ENCODE data around the gene AP5S1. TPM values are rescaled to one million over a fixed set of nuclear protein-coding genes. Genes with fewer than 3 reads are reported as not detected.
"Not testable (repeated sequence)": the region's sequence is repeated elsewhere in the genome, so short reads cannot be mapped to it uniquely, and the experiment has no call there.

AP5S1 gene
- total RNA-seq, 6 experiments from 2014 or later, result 17.7 to 21.7 (median 19.4) TPM

- no peak for DNase-seq
- no peak for TF ChIP-seq CTCF (IDR thresholded peaks at IDR 0.05)
- Mint-ChIP-seq H3K4me3 (peak overlapping the region; percentile 71), H3K27ac (no peak overlapping the region), H3K36me3 (ENCODE audit: low read depth) (peaks cover 11% of the 10 kb centered on the region), H3K9me3 (no peaks in the 10 kb centered on the region), H3K27me3 (ENCODE audit: insufficient read depth) (peaks cover 2% of the 10 kb centered on the region), H3K4me1 (ENCODE audit: low read depth) (peaks cover 37% of the 10 kb centered on the region)
Observed at GRCh38 chr20:3787324-3788014, 32.9 kb upstream of the AP5S1 start.

- Mint-ChIP-seq H3K4me3 (peak overlapping the region; percentile 28; the same call in 1 of the 2 replicates), H3K9me3 (no peaks in the 10 kb centered on the region), H3K4me1 (ENCODE audit: low read depth) (peaks cover 31% of the 10 kb centered on the region), H3K27ac (no peak overlapping the region; the same call in 1 of the 2 replicates), H3K36me3 (ENCODE audit: low read depth) (peaks cover 11% of the 10 kb centered on the region), H3K27me3 (ENCODE audit: insufficient read depth) (peaks cover 2% of the 10 kb centered on the region)
- no peak for DNase-seq
- no peak for TF ChIP-seq CTCF (IDR thresholded peaks at IDR 0.05)
Observed at GRCh38 chr20:3788685-3789155, 31.6 kb upstream of the AP5S1 start.

DNA sequence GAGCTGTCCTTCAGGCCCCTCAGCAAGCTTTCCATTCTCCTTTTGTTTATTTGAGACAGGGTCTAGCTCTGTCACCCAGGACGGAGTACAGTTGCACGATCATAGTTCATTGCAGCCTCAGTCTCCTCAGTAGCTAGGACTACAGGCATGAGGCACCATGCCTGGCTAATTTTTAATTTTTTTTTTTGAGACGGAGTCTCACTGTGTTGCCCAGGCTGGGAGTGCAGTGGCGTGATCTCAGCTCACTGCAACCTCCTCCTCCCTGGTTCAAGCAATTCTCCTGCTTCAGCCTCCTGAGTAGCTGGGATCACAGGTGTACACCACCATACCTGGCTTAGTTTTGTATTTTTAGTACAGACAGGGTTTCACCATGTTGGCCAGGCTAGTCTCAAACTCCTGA is 31.1 kb upstream of the AP5S1 start:
- DNase-seq; H3K9me3 Mint-ChIP-seq; H3K27ac Mint-ChIP-seq; H3K27me3 Mint-ChIP-seq (ENCODE audit: insufficient read depth); H3K4me3 Mint-ChIP-seq: not testable (repeated sequence)
- Mint-ChIP-seq H3K4me1 (ENCODE audit: low read depth) (peaks cover 30% of the 10 kb centered on the region), H3K36me3 (ENCODE audit: low read depth) (peaks cover 11% of the 10 kb centered on the region)

DNA sequence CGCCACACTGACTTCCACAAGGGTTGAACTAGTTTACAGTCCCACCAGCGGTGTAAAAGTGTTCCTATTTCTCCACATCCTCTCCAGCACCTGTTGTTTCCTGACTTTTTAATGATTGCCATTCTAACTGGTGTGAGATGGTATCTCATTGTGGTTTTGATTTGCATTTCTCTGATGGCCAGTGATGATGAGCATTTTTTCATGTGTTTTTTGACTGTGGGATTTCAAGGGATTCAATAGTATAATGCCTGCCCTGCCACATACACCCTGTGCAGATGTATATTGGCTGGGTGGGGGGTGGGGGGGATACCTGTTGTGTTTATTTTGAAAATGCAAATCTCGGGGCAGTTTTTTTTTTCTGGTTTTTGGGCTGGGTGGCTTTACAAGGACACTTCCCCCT is 26.2 kb upstream of the AP5S1 start:
- H3K27ac Mint-ChIP-seq; H3K4me3 Mint-ChIP-seq; DNase-seq; H3K9me3 Mint-ChIP-seq; H3K27me3 Mint-ChIP-seq (ENCODE audit: insufficient read depth): not testable (repeated sequence)
- H3K4me1 Mint-ChIP-seq (ENCODE audit: low read depth), result peaks cover 33% of the 10 kb centered on the region
- H3K36me3 Mint-ChIP-seq (ENCODE audit: low read depth), result peaks cover 18% of the 10 kb centered on the region

- no peaks in the 10 kb centered on the region for H3K9me3 Mint-ChIP-seq
- peak overlapping the region; percentile 93 for H3K4me3 Mint-ChIP-seq
- H3K27ac Mint-ChIP-seq, result peak overlapping the region; percentile 97
- peaks cover 4% of the 10 kb centered on the region for H3K27me3 Mint-ChIP-seq (ENCODE audit: insufficient read depth)
- no peak for DNase-seq
- no peak for TF ChIP-seq CTCF (IDR thresholded peaks at IDR 0.05)
- H3K36me3 Mint-ChIP-seq (ENCODE audit: low read depth), result peaks cover 21% of the 10 kb centered on the region
- H3K4me1 Mint-ChIP-seq (ENCODE audit: low read depth), result peaks cover 37% of the 10 kb centered on the region
Observed at GRCh38 chr20:3794701-3795420, 25.5 kb upstream of the AP5S1 start.

DNA sequence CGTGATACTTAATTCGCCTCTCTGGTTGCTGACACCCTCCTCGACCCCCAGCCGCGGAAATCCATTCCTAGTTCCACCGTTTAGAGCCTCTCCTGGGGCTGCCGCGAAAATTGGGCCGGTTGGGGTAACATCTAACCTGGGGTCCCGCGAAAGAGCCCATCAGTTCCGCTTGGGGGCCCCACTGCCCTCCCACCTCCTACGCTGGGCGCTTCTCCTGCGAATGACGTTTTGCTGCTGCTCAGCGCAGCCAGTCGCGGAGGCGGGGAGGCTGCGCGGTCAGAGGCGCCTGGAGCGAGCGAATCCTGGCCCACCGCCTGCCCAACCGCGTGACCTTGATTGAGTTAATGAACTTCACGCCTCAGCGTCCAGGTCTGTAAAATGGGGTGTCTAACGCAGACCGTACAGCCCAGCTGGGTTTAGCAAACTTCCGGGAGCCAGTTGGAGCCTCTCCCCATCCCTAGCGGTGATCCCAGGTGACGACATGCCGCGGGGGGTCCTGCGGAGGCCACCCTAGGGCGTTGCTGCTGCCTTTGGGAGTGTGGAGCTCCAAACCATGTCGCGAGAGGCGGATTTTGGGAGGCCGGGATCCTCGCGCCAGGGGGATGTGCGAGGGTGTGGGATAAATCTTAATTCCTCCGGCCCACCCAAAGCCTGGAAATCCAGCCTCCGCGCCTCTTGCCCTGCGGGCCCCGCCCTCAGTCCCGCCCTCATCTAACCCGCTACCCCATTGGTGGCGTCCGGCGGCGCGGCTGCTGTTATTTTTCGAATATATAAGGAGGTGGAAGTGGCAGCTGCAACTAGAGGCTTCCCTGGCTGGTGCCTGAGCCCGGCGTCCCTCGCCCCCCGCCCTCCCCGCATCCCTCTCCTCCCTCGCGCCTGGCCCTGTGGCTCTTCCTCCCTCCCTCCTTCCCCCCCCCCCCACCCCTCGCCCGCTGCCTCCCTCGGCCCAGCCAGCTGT is 24.6 kb upstream of the AP5S1 start, which contains the start of gene CDC25B:
Gene CDC25B, plus strand, starts transcription at position 800 of the 958 bp plus-strand sequence. CDS start 222 bp downstream, outside the sequence.
- no peaks in the 10 kb centered on the region for H3K9me3 Mint-ChIP-seq
- peak within 1 kb of the TSS; percentile 97 for H3K27ac Mint-ChIP-seq
- peak; percentile 91 for DNase-seq

More for the DNA sequence above, 24.6 kb upstream of the AP5S1 start, which contains the start of gene CDC25B:
- peaks cover 4% of the 10 kb centered on the region for H3K27me3 Mint-ChIP-seq (ENCODE audit: insufficient read depth)
- peaks cover 21% of the 10 kb centered on the region for H3K36me3 Mint-ChIP-seq (ENCODE audit: low read depth)
- TF ChIP-seq CTCF (IDR thresholded peaks at IDR 0.05), result peak; percentile 74
- peak within 1 kb of the TSS; percentile 93 for H3K4me3 Mint-ChIP-seq
- peaks cover 42% of the 10 kb centered on the region for H3K4me1 Mint-ChIP-seq (ENCODE audit: low read depth)

Measured in HFFc6 (cell line).